ENCODE results near the gene FMNL3.

Gene FMNL3

DNA sequence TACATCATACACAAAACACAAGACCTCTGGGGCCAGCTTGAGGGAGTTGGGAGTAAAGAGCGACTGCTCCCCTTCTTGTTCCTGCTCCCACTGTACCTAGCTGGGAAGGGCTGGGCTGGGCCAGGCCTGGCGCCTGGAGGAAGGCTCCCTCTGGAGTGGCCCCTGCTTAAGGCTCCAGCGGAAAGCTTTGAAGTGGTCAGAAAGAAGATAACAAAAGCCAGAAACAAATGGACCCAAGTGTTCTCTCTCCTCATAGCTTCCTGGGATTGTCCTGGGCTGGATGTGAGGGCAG is 58.5 kb downstream of the FMNL3 start:
- no peak for DNase-seq

- DNase-seq, result no peak
Measured at GRCh38 chr12:49647827-49648711, 59.1 kb downstream of the FMNL3 start.

DNA sequence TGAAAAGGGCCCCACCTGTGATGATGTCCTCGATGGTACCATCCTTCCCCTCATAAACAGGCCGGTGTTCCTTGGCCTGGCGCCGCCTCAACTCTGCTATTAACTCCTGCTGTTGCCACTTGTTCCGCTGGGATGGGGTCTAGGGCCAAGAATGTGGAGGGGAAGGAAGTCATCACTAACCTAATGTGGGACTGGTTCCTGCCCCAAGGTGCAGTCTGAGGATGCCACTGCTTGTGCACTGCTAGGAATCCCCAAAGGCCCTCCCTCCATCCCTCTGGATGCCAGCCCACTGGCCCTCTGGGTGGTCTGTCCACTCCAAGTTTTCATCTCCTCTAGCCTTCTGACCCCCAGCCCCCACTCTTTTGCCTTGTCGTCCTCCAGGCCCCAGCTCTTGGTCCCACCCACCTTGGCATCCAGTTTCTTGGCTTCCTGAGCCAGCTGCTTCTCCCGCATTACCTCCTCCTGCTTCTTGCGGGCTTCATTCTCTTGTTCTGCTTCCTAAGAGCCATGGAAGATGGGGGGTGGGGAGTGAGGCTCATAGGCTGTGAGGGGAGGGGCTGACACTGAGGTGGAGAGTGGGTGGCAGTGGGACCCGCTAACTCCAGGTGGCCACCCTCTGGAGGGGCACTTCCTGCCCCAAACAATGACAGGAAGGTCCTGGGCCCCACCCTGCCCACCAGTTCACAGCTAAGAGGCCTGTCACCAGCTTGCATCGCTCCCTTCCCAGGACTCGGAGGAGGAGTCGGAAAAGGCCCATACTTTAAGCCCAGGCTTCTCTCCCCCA is 60.1 kb downstream of the FMNL3 start:
- DNase-seq, result no peak

DNA sequence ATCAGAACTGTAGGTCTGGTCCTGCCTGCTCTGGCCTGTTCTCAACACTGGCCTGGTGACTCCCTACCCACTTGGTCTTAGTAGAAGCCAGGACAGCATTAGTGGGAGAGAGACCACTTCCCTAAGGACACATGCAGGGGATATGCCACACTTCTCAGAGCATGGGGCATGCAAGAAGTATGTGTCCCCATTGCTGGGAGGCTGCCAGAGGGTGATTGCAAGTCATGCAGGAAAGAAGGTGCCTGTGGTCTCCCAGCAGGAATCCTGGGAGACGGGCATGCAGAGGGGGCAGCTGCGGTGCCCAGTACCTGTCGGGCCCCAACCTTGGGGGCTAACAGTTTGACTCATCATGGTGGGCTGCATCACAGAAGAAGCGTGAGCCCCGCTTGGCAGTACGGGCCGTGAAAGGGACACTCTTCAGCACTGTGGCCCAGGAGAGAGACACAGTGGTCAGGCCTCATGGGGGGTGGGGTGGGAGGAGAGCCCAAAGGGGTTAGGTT is 60.8 kb downstream of the FMNL3 start:
- DNase-seq, result no peak

GRCh38 chr12:49645146-49646039 is 61.8 kb downstream of the FMNL3 start:
- DNase-seq, result no peak

- peak; percentile 80 for DNase-seq
Measured at GRCh38 chr12:49644620-49644994, 62.6 kb downstream of the FMNL3 start.

DNA sequence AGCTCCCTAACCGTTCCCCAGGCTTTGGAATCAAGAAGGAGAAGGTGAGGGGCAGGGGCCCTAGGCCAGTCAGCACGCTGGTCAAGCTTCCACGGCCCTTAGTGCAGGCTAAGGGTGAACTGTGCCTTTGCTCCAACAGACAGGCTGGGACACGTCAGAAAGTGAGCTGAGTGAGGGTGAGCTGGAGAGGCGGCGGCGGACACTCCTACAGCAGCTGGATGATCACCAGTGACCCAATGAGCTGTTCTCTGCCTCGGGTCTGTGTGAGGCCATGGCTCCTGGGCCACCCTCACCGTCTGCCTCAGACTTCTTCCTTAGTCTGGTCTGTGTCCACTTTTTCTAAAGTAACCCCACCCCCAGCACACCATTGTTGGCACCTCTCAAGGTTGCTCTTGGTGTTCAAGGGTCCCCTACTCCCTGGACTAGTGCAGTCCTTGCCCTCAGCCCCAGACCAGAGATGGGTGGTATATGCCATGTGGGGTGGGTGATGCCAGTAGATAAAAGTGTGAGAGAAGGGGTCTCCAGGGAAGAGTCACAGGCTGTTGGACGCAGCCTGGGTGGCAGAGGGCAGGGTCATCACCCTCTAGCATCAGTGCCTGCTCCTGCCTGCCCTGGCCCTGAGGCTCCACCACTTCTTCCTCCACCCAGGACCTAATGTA is 63.1 kb downstream of the FMNL3 start:
- DNase-seq, result no peak

DNA sequence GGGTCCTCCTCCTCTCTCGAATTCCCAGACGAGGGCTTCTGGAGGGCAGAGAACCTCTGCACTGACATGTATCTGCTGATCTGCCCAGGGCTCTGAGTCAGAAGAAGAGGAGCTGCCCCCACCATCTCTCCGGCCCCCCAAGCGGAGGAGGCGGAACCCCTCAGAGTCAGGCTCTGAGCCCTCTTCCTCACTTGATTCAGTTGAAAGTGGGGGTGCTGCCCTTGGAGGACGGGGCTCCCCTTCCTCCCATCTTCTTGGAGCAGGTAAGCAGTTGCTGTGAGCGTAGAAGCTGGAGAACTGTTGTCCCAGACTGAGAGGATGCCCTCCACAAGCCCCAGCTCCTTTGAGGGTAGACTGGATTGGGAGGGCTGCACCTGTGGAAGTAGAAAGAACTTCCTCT is 64.1 kb downstream of the FMNL3 start:
- DNase-seq, result no peak

DNA sequence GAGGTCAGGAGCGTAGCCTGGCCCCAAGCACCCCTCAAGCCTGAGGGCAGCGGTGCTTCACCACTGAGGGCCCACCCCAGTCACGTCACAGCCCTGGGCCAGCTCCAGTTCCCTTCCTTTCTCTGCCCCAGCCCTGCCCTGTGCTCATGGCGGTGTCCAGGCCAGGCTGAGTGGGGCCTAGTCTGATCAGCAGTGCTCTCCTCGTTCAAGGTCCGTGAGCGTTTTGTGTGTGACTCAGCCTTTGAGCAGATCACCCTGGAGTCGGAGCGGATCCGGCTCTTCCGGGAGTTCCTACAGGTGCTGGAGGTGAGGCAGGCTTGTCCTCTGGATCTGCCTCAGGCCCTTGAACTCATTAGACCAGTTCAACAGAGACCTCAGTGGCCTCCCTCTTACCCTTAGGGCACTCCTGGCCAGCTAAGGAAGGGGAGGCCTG is 64.8 kb downstream of the FMNL3 start:
- DNase-seq, result no peak

GRCh38 chr12:49641748-49642369 is 65.3 kb downstream of the FMNL3 start:
- DNase-seq, result no peak

DNA sequence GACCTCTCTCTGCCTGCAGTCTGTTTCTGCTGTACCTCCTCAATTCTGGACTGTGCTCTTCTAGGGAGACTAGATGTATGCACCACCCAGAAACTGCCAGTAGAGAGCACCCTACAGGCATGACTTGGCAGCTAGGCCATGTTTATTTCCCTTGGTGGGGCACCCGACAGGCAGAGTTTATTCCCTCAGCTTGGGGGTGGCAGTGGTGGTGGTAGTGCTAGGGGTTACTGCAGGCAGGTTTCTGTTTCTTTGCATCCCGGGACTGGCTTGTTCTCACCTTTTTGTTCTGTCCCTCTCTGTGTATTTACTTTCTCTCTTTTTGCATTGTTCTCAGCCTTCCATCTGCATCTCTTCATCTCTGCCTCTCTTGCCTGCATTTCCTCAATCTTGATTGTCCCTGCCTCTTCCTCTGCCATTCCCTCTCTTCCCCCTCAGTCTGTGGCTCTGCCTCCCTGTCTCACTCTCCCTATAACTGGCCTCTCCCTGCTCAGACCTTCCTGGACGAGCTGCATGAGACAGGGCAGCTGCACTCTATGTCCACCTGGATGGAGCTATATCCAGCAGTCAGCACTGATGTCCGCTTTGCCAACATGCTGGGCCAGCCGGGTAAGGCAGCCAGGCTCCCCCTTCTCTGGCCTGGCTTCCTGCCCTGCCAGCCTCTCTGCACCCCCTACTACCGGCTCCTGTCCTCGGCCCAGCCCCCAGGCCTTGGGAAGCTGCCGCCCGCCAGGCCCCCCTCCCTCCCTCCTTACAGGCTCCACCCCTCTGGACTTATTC is 70.0 kb downstream of the FMNL3 start:
- peak; percentile 18 for DNase-seq

DNA sequence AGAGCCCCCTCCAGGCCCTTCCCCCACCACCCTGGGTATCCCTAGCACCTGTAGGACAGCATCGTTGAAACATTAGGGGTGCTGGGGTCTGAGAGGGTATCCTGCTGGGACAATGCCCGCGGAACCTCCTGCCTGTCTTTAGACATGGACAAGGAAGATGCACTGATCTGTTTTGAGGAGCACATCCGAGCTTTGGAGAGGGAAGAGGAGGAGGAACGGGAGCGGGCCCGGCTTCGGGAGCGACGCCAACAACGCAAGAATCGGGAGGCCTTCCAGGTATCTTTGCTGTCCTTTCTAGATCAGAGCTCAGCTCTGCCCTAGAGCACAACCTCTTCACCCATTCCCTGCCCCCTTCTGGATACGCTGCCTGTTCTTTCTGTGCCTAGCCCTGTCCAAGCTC is 70.6 kb downstream of the FMNL3 start:
- DNase-seq, result no peak

- DNase-seq, result no peak
Measured at GRCh38 chr12:49635656-49636055, 71.5 kb downstream of the FMNL3 start.

DNA sequence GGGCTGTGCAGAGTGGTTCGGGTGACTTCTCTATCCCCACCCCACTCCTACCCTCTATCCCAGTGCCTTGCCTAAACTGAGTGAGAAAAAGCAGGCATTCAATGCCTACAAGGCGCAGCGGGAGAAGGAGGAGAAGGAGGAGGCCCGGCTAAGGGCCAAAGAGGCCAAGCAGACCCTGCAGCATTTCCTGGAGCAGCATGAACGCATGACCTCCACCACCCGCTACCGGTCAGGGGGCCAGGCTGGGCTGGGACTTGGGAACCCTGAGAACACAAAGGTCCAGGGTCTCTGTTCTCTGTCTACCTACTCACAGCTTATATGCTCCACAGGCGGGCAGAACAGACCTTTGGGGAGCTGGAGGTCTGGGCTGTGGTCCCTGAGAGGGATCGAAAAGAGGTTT is 72.2 kb downstream of the FMNL3 start:
- no peak for DNase-seq

DNA sequence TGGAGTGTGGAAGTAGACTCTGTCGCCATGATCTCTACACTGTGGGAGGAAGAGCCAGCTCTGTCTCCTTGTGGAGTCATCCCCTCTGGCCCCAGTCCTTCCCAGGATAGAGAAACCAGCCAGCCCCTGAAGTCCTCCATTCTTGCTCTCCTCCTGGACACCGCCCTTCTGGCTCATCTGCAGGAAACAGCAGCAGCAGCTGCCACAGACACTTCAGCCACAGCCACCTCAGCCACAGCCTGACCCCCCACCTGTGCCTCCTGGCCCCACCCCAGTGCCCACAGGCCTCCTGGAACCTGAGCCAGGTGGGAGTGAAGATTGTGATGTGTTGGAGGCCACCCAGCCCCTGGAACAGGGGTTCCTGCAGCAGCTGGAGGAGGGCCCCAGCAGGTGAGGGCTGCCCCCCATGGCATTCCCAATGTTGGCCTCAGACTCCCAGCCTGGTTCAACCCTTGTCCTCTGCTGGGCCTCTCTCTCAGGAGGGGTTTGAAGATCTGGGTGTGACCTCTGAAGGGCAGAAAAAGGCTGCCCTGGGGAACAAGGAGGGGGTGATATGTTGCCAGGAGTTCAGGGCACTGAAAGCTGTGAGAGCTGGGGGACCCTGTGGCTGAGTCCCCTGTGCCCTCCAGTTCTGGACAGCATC is 73.4 kb downstream of the FMNL3 start:
- DNase-seq, result no peak

GRCh38 chr12:49632986-49633702 is 74.1 kb downstream of the FMNL3 start:
- no peak for DNase-seq

- DNase-seq, result no peak
Measured at GRCh38 chr12:49632401-49632800, 74.8 kb downstream of the FMNL3 start.

DNA sequence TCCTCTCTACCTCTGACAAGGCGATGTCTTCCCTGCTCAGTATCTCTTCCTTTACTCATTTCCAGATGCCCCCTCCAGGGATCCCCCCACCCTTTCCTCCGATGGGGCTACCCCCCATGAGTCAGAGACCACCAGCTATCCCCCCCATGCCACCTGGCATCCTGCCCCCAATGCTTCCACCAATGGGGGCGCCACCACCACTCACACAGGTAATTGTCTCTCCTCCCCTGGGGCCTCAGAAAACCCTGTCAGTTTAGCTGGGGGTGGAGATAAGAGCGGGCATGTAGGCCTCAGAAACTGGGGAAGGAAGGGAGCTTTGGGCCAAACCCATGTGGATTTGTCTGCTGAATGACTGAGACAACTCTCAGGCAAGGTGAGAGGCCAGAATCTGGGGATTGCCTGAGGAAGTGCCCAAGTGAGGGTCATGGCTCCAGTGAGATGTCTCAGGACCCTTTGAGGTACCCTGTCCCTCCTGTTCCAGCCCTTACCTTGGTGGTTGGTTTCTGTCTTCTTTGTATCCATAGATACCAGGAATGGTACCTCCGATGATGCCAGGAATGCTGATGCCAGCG is 75.8 kb downstream of the FMNL3 start:
- no peak for DNase-seq

GRCh38 chr12:49627752-49628360 is 79.3 kb downstream of the FMNL3 start:
- DNase-seq, result no peak

Data from T-helper 9 cell (primary cell).